ENCODE data around the gene NTN3. TPM values are rescaled to one million over a fixed set of nuclear protein-coding genes. Genes with fewer than 3 reads are reported as not detected.
A peak's percentile ranks its signal among the peaks of the same experiment; 100 is the strongest.

The NTN3 gene
- total and polyA plus RNA-seq, 12 donors, result 0.16 to 1.5 (median 0.32) TPM; not detected in 3

DNA sequence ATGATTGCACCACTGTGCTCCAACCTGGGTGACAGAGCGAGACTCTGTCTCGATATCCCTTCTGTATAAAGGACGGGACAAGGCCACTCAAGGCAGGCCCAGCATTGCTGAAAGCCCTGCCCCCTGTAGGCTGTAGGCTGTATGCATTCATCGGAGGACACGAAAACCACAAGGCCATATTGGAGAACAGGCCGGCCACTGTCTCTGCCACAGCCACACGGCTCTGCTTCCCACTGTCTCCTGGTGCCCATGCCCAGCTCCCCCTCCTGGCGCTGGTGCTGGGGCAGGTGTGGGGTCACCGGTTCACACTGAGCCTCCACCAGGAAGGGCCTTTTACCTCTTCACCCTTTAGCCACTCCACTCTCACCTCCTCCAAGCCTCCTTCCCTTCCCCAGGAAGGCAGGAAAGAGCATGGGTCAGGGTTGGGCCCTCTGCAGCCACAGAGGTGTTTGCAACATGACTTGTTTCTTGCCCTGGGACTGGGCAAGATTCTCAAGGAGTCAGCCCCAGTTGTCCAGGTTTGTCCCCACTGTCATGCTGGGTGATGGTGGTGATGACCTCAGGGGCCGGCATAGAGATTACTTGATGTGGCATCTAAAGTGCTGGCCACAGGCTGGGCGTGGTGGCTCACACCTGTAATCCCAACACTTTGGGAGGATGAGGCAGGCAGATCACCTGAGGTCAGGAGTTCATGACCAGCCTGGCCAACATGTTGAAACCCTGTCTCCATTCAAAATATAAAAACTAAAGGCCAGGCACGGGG is 5.3 kb upstream of the NTN3 start:
- TF ChIP-seq, protein P1, sequence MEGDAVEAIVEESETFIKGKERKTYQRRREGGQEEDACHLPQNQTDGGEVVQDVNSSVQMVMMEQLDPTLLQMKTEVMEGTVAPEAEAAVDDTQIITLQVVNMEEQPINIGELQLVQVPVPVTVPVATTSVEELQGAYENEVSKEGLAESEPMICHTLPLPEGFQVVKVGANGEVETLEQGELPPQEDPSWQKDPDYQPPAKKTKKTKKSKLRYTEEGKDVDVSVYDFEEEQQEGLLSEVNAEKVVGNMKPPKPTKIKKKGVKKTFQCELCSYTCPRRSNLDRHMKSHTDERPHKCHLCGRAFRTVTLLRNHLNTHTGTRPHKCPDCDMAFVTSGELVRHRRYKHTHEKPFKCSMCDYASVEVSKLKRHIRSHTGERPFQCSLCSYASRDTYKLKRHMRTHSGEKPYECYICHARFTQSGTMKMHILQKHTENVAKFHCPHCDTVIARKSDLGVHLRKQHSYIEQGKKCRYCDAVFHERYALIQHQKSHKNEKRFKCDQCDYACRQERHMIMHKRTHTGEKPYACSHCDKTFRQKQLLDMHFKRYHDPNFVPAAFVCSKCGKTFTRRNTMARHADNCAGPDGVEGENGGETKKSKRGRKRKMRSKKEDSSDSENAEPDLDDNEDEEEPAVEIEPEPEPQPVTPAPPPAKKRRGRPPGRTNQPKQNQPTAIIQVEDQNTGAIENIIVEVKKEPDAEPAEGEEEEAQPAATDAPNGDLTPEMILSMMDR (IDR thresholded peaks at IDR 0.05), result peak in 1 of 6 experiments; percentile 18
- TF ChIP-seq POLR2A (IDR thresholded peaks at IDR 0.05), result no peak
- Histone ChIP-seq H3K9me3 (replicated peaks in 1 of 3) (no peaks in the 10 kb centered on the region), H3K27me3 (no peaks in the 10 kb centered on the region), H3K27ac (no peak overlapping the region), H3K4me1 (replicated peaks in 1 of 2) (peaks cover 15 to 21% of the 10 kb centered on the region in 2 donors), H3K36me3 (replicated peaks in 1 of 2) (no peaks in the 10 kb centered on the region), H3K4me3 (no peak overlapping the region)
- DNase-seq, result no peak
- intact Hi-C loops (cut with DNase I), result no loop called here
- 77 to 79% (median 78%) methylated on average over 11 to 12 of the region's 12 CpGs for WGBS, 4 donors

DNA sequence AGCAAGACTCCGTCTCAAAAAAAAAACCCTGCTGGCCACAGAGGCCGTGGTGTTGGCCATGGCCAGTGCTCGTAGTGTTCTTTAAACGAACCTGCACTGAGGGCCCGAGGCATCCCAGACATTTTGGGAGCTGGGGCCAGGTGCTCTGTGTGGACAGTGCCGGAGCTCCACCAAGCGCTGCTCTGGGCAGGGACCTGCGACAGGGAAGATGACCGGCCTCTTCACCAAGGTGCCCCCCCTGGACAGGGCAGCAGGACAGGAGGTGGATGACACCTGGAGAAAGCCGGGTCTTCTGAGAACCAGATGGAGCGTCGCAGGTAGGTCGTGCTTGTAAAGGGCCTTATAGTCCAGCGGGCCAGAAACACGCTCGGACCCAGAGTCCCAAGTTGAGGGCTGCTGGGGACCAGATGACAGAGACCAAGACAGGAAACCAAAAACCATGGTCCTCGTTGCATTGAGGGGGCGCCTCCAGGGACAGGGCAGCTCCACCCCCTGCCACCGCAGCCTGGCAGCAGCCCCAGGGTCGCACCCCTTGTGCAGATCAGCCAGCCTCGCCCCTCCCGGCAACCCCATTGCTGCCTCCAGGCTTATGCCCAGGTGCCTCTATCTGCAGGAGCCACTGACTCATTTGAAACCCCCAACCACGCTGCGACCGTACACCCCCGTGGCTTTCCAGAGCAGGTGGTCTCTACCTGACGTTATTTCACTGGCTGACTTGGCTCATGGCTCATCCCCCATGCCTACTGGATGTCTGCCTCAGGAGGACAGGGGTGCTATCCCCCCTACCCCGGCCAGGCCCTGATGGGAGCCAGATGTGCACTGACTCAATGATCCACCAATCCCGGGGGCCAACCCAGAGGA is 4.2 kb upstream of the NTN3 start:
- Histone ChIP-seq H3K27me3 (peaks cover 7% of the 10 kb centered on the region), H3K36me3 (replicated peaks in 1 of 2) (no peaks in the 10 kb centered on the region), H3K4me3 (no peak overlapping the region), H3K4me1 (replicated peaks in 1 of 2) (peaks cover 25 to 32% of the 10 kb centered on the region in 2 donors), H3K27ac (no peak overlapping the region), H3K9me3 (replicated peaks in 1 of 3) (no peaks in the 10 kb centered on the region)
- TF ChIP-seq POLR2A (IDR thresholded peaks at IDR 0.05), result no peak
- TF ChIP-seq, protein P1 (IDR thresholded peaks at IDR 0.05), result no peak
- intact Hi-C loops (cut with DNase I), result no loop called here
- no peak for DNase-seq
- WGBS, 4 donors, result 76 to 82% (median 79%) methylated on average over 18 to 29 of the region's 29 CpGs

DNA sequence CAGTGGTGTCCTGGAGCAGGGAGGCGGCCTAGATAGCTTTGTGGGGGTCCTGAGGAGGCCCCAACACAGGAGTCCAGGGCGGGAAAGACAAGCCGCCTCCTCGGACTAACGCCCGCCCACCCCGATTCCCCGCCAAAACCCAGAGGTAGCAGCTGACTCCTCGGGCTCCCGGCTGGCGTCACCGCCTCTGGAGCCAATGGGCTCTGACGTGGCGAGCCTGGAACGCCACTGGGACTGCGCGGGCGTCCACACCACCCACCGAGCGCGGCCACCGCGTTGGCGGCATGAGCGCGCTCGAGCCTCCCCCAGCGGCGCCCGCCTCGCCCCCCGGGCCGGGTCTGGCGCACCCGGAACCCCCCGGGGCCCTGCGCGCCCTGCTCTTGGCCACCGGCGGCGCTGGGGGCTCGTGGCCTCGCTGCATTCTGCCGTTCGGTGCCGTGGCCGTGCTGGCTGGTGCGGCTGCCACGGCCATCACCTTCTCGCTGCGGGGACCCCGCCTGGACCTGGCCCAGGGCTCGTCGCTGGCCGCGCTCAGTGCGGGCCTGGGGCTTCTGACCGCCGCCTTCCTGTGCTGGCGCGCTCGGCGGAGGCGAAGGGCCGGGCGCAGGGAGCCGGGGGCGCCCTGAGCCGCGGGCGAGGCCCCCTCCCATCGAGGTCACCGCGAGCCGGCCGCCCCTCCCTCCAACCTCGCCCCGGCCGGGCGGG is 3.4 kb upstream of the NTN3 start:
- intact Hi-C loops (cut with DNase I), result no loop called here
- TF ChIP-seq, protein P1 (IDR thresholded peaks at IDR 0.05), result peak in 1 of 6 experiments; percentile 25
- TF ChIP-seq POLR2A (IDR thresholded peaks at IDR 0.05), result peak; percentile 67 to 84
- peaks cover 25 to 38% of the 10 kb centered on the region in 2 donors for H3K4me1 ChIP-seq (replicated peaks in 1 of 2)
- H3K36me3 ChIP-seq (replicated peaks in 1 of 2), result no peaks in the 10 kb centered on the region
- peaks cover 15% of the 10 kb centered on the region for H3K27me3 ChIP-seq
- H3K9me3 ChIP-seq (replicated peaks in 1 of 3), result no peaks in the 10 kb centered on the region
- peak overlapping the region in 1 of 4 donors; percentile 71 for H3K4me3 ChIP-seq
- 1 to 33% (median 2%) methylated on average over 1 to 80 of the region's 80 CpGs for WGBS, 4 donors
- H3K27ac ChIP-seq, result peak overlapping the region in 2 of 5 donors; percentile 44 to 70
- DNase-seq, result peak; percentile 67 to 89 (median 79)
